Measurements from ENCODE around the gene MISP. TPM values are rescaled to one million over a fixed set of nuclear protein-coding genes. Genes with fewer than 3 reads are reported as not detected.

Gene MISP
- total and polyA plus RNA-seq, 2 of the 8 experiments (the other 6 are each of a cell fraction or from before 2014, with no cell fraction given), result 0.43 to 0.45 TPM

GRCh38 chr19:757811-758668 lies 7.1 kb downstream of the MISP start:
- TF ChIP-seq CREB1 (IDR thresholded peaks at IDR 0.05) (no peak), RAD21 (IDR thresholded peaks at IDR 0.05 in 1 of 2, conservative IDR thresholded peaks at IDR 0.05 in 1 of 2; ENCODE audit: low read depth in 2 of 2, low read length in 2 of 2) (no peak), HDAC6 (IDR thresholded peaks at IDR 0.05; ENCODE audit: low read depth, low read length) (no peak)
- H2AFZ ChIP-seq (ENCODE audit: low read length), result no peak overlapping the region

More at GRCh38 chr19:757811-758668, 7.1 kb downstream of the MISP start:
- 96% methylated on average over 39 of the region's 50 CpGs; no CpG with 5 or more reads in 1 of the 2 experiments for WGBS, 2 experiments (ENCODE audit: extremely low coverage in 1 of 2, insufficient coverage in 1 of 2, insufficient read length in 1 of 2, insufficient replicate concordance in 2 of 2, low coverage in 1 of 2, low lambda C conversion rate in 2 of 2, missing lambda C conversion rate in 1 of 2)
- no peak for DNase-seq (ENCODE audit: low read depth in 1 of 2, low spot score in 2 of 2)
- Histone ChIP-seq H4K8ac (ENCODE audit: extremely low read depth, insufficient read depth, low read length) (no peak overlapping the region), H3K4me1 (replicated peaks in 1 of 4; ENCODE audit: control insufficient read depth in 3 of 4, insufficient read depth in 4 of 4, low read length in 3 of 4) (no peaks in the 10 kb centered on the region), H2BK5ac (ENCODE audit: low read depth, low read length) (no peak overlapping the region), H3K14ac (ENCODE audit: insufficient read length) (no peak overlapping the region), H2BK120ac (replicated peaks; ENCODE audit: low read depth, low read length) (no peak overlapping the region), H2BK12ac (ENCODE audit: low read depth, low read length) (no peak overlapping the region), H2AK5ac (ENCODE audit: low read depth, low read length) (no peak overlapping the region), H3K4me2 (ENCODE audit: insufficient read depth in 1 of 2, low read depth in 2 of 2, low read length in 2 of 2) (no peak overlapping the region), H4K20me1 (replicated peaks in 1 of 2; ENCODE audit: control insufficient read depth in 1 of 2, insufficient read depth in 2 of 2, low read length in 2 of 2) (no peaks in the 10 kb centered on the region), H2BK20ac (ENCODE audit: low read length) (no peak overlapping the region), H3K79me1 (ENCODE audit: low read depth, low read length) (no peaks in the 10 kb centered on the region), H3K27ac (ENCODE audit: low read depth, low read length) (no peak overlapping the region), H4K5ac (ENCODE audit: insufficient read length, low read depth, low read length) (no peak overlapping the region), H3K9ac (replicated peaks in 1 of 4; ENCODE audit: extremely low read depth in 1 of 4, low read depth in 3 of 4, low read length in 3 of 4) (no peak overlapping the region), H4K91ac (replicated peaks; ENCODE audit: insufficient read length, low read length) (no peak overlapping the region), H3K79me2 (ENCODE audit: control insufficient read depth in 1 of 2, insufficient read depth in 2 of 2, low read length in 2 of 2) (no peaks in the 10 kb centered on the region), H3K56ac (replicated peaks; ENCODE audit: insufficient read length, low read depth, low read length) (no peak overlapping the region), H3K18ac (ENCODE audit: extremely low read depth, low read length) (no peak overlapping the region), H3K4me3 (ENCODE audit: extremely low read depth in 1 of 4, insufficient read depth in 2 of 4, low read depth in 3 of 4, low read length in 4 of 4) (no peak overlapping the region), H3K23me2 (ENCODE audit: low read depth, low read length) (no peaks in the 10 kb centered on the region), H3K27me3 (replicated peaks in 1 of 4; ENCODE audit: control insufficient read depth in 3 of 4, extremely low read depth in 1 of 4, insufficient read depth in 3 of 4, low read length in 3 of 4) (no peaks in the 10 kb centered on the region), H3K4ac (replicated peaks; ENCODE audit: insufficient read length, low read depth, low read length) (no peak overlapping the region), H2BK15ac (ENCODE audit: low read length) (no peak overlapping the region), H3K23ac (ENCODE audit: insufficient read length) (no peak overlapping the region), H3K9me3 (ENCODE audit: insufficient read depth in 2 of 2, low read depth in 1 of 2, low read length in 1 of 2) (peaks cover 2 to 21% of the 10 kb centered on the region in 2 experiments; a peak in 1 of 4 replicates), H3K36me3 (ENCODE audit: control insufficient read depth in 2 of 4, insufficient read depth in 4 of 4, low read length in 3 of 4) (no peaks in the 10 kb centered on the region)
- ChIA-PET POLR2A (ENCODE audit: partially characterized antibody) (interaction anchor here (1.0 to 1.7 kb wide), 3 partner anchors 12 to 41 kb away, joined by 3 to 6 read pairs (median 3); no protein-coding TSS in a partner anchor), CTCF (ENCODE audit: partially characterized antibody) (interaction anchor here (0.6 kb wide), 1 partner anchor 66 kb away, joined by 3 read pairs; no protein-coding TSS in a partner anchor)
- FAIRE-seq, result no peak
